ENCODE data around the gene EXOSC6. TPM values are rescaled to one million over a fixed set of nuclear protein-coding genes. Genes with fewer than 3 reads are reported as not detected.
"Not testable (repeated sequence)": the region's sequence is repeated elsewhere in the genome, so short reads cannot be mapped to it uniquely, and the experiment has no call there.

EXOSC6 gene
- total RNA-seq, 1 donor from 2014 or later: 41.6 TPM

DNA sequence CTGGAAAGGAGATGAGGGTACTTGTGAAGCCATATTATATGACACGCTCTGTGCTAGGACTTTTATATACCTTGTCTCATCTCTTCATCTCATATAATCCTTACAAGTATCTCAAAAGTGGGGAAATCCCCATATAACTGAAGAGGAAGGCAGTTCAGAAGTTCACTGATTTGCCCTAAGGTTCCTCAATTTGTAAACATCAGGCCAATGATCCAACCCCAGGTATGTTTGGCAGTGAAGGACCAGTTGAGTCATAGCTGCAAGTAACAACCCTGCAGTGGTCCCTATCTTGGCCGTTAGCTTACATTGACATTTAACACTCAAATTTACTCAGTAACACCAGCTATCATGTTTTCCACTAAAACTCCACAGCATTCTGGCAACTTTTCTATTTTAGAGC lies 33.2 kb downstream of the EXOSC6 start:
- H3K27me3 Mint-ChIP-seq (ENCODE audit: low read depth); DNase-seq (ENCODE audit: low read depth, low spot score); H3K9me3 Mint-ChIP-seq; H3K27ac Mint-ChIP-seq (ENCODE audit: unreplicated experiment); H3K36me3 Mint-ChIP-seq (ENCODE audit: low read depth); H3K4me3 Mint-ChIP-seq; H3K4me1 Mint-ChIP-seq: not testable (repeated sequence)

DNA sequence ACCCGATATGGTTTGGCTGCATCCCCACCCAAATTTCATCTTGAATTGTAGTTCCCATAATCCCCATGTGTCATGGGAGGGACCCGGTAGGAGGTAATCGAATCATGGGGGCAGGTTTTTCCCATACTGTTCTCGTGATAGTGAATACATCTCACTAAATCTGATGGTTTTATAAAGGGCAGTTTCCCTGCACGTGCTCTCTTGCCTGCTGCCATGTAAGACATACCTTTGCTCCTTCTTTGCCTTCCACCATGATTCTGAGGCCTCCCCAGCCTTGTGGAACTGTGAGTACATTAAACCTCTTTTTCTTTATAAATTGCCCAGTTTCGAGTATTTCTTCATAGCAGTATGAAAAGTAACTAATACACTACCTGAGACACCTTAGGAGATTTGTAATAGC lies 45.4 kb downstream of the EXOSC6 start:
- peaks cover 25% of the 10 kb centered on the region for H3K36me3 Mint-ChIP-seq (ENCODE audit: low read depth)
- DNase-seq (ENCODE audit: low read depth, low spot score); H3K27me3 Mint-ChIP-seq (ENCODE audit: low read depth); H3K9me3 Mint-ChIP-seq; H3K27ac Mint-ChIP-seq (ENCODE audit: unreplicated experiment); H3K4me3 Mint-ChIP-seq; H3K4me1 Mint-ChIP-seq: not testable (repeated sequence)

DNA sequence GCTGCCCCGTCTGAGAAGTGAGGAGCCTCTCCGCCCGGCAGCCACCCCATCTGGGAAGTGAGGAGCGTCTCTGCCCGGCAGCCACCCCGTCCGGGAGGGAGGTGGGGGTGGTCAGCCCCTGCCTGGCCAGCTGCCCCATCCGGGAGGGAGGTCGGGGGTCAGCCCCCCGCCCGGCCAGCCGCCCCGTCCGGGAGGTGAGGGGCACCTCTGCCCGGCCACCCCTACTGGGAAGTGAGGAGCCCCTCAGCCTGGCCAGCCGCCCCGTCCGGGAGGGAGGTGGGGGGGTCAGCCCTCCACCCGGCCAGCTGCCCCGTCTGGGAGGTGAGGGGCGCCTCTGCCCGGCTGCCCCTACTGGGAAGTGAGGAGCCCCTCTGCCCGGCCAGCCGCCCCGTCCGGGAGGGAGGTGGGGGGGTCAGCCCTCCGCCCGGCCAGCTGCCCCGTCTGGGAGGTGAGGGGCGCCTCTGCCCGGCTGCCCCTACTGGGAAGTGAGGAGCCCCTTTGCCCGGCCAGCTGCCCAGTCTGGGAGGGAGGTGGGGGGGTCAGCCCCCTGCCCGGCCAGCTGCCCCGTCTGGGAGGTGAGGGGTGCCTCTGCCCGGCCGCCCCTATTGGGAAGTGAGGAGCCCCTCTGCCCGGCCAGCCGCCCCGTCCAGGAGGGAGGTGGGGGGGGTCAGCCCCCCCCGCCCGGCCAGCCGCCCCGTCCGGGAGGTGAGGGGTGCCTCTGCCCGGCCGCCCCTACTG lies 46.9 kb downstream of the EXOSC6 start:
- H3K27me3 Mint-ChIP-seq (ENCODE audit: low read depth); H3K9me3 Mint-ChIP-seq; H3K4me3 Mint-ChIP-seq; H3K27ac Mint-ChIP-seq (ENCODE audit: unreplicated experiment); H3K4me1 Mint-ChIP-seq; DNase-seq (ENCODE audit: low read depth, low spot score): not testable (repeated sequence)
- peaks cover 20% of the 10 kb centered on the region for H3K36me3 Mint-ChIP-seq (ENCODE audit: low read depth)

DNA sequence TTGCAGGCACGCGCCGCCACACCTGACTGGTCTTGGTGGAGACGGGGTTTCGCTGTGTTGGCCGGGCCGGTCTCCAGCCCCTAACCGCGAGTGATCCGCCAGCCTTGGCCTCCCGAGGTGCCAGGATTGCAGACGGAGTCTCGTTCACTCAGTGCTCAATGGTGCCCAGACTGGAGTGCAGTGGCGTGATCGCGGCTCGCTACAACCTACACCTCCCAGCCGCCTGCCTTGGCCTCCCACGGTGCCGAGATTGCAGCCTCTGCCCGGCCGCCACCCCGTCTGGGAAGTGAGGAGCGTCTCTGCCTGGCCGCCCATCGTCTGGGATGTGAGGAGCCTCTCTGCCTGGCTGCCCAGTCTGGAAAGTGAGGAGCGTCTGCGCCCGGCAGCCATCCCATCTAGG lies 47.7 kb downstream of the EXOSC6 start:
- H3K36me3 Mint-ChIP-seq (ENCODE audit: low read depth): peaks cover 16% of the 10 kb centered on the region
- H3K4me3 Mint-ChIP-seq; H3K9me3 Mint-ChIP-seq; H3K27me3 Mint-ChIP-seq (ENCODE audit: low read depth); H3K27ac Mint-ChIP-seq (ENCODE audit: unreplicated experiment); H3K4me1 Mint-ChIP-seq; DNase-seq (ENCODE audit: low read depth, low spot score): not testable (repeated sequence)

DNA sequence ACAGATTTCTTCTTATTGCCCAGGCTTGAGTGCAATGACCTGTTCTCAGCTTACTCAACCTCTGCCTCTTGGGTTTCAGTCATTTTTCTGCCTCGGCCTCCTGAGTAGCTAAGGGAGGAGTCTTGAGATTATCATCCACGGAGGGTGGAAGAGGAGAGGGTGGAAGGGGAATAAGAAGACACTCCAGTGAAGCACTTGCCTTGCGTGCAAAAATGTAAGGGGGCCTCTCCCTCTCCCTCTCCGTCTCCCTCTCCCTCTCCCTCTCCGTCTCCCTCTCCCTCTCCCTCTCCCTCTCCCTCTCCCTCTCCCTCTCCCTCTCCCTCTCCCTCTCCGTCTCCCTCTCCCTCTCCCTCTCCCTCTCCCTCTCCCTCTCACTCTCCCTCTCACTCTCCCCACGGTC lies 48.2 kb downstream of the EXOSC6 start:
- H3K27me3 Mint-ChIP-seq (ENCODE audit: low read depth); H3K27ac Mint-ChIP-seq (ENCODE audit: unreplicated experiment); DNase-seq (ENCODE audit: low read depth, low spot score); H3K4me1 Mint-ChIP-seq; H3K4me3 Mint-ChIP-seq; H3K9me3 Mint-ChIP-seq: not testable (repeated sequence)
- peaks cover 16% of the 10 kb centered on the region for H3K36me3 Mint-ChIP-seq (ENCODE audit: low read depth)

DNA sequence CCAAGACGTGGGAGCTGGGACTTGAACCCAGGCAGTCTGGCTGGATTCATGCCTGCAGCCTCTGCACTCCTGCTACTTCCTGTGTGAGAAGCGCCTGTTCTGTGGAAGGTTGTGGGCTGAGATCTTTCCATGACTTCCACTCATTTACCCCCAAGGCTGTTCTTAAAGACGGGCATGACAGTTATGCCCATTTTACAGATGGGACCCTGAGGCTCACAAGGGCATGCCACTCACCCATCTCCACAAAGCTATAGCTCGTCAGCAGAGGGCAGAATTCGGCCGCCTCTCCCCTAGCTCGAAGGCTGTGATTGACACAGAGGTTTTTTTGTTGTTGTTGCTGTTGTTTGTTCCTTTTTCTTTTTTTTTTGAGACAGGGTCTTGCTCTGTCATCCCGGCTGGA lies 51.7 kb downstream of the EXOSC6 start:
- H3K9me3 Mint-ChIP-seq; H3K27ac Mint-ChIP-seq (ENCODE audit: unreplicated experiment); H3K4me1 Mint-ChIP-seq; H3K4me3 Mint-ChIP-seq; H3K27me3 Mint-ChIP-seq (ENCODE audit: low read depth); DNase-seq (ENCODE audit: low read depth, low spot score); H3K36me3 Mint-ChIP-seq (ENCODE audit: low read depth): not testable (repeated sequence)

DNA sequence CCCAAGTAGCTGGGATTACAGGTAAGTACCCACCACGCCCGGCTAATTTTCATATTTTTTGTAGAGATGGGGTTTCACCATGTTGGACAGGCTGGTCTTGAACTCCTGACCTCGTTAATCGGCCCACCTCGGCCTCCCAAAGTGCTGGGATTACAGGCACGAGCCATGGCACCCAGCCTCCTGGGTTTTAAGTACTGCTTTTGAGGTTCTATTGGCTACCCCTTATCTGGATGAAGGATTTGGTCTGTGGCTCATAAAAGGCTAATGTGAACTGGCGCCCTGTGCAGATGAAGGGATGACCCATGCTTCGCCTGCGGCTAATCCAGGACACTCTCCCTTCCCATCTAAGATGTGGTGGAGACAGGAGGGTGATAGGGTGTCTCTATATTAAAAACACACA lies 52.6 kb downstream of the EXOSC6 start:
- not testable (repeated sequence) for DNase-seq (ENCODE audit: low read depth, low spot score); H3K27me3 Mint-ChIP-seq (ENCODE audit: low read depth); H3K4me1 Mint-ChIP-seq; H3K36me3 Mint-ChIP-seq (ENCODE audit: low read depth); H3K9me3 Mint-ChIP-seq; H3K27ac Mint-ChIP-seq (ENCODE audit: unreplicated experiment); H3K4me3 Mint-ChIP-seq

DNA sequence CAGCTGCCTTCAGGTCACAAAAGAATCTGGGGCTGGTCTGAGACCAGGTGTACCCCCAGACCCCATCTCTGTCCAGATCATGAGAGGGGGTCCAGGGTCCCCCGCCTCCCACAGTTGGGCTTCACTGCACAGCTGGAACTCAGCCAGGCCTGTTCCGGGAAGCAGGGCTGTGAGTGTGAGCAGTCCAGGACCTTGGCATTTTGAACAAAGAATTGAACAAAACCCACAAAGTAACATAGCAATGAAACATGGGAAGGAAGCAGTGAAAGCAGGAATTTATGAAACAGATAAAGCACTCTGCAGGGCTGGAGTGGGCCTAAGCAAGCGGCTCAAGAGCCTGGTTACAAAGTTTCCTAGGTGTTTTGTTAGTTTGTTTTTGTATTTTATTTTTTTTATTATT lies 53.1 kb downstream of the EXOSC6 start:
- H3K27ac Mint-ChIP-seq (ENCODE audit: unreplicated experiment); DNase-seq (ENCODE audit: low read depth, low spot score); H3K4me3 Mint-ChIP-seq: not testable (repeated sequence)

DNA sequence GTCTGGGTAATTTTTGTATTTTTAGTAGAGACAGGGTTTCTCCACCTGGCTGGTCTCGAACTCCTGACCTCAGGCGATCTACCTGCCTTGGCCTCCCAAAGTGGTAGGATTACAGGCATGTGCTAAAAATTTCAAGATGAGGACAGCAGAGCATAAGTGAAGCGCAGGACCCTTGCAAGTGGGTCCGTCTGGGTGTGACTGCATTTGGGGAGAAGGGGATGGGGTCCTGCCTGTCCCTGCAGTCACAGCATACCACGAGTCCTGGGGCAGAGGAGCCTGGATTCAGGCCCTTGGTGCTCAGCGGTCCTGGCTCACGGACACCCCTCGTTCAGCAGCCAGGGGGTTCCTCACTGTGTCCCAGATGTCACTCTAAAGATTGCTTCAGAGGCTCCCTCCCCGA lies 53.5 kb downstream of the EXOSC6 start:
- H3K9me3 Mint-ChIP-seq; H3K4me1 Mint-ChIP-seq; H3K27ac Mint-ChIP-seq (ENCODE audit: unreplicated experiment); H3K4me3 Mint-ChIP-seq; H3K27me3 Mint-ChIP-seq (ENCODE audit: low read depth); H3K36me3 Mint-ChIP-seq (ENCODE audit: low read depth); DNase-seq (ENCODE audit: low read depth, low spot score): not testable (repeated sequence)

More for the DNA sequence above, 53.1 kb downstream of the EXOSC6 start:
- not testable (repeated sequence) for H3K36me3 Mint-ChIP-seq (ENCODE audit: low read depth); H3K9me3 Mint-ChIP-seq; H3K27me3 Mint-ChIP-seq (ENCODE audit: low read depth); H3K4me1 Mint-ChIP-seq

DNA sequence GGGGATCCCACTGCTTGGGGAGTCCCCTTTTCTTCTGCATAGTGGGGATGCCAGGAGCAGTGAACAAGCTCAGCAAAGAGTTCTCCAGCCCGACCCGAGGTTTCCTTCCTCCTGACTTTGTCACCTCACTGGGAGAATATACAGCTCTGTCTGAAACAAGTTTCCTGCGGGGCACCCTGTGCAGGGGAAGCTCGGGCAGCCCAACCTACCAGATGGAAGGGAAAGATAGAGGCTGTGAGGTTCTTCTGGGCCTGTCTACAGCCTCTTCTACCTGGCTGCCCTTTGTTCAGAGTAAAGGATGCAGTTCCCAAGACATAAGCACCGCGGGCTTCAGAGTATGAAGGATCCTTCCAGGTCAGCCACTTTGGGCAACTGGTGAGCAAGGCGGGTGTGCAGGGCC lies 54.1 kb downstream of the EXOSC6 start:
- H3K27ac Mint-ChIP-seq (ENCODE audit: unreplicated experiment); DNase-seq (ENCODE audit: low read depth, low spot score); H3K36me3 Mint-ChIP-seq (ENCODE audit: low read depth): not testable (repeated sequence)

More for the DNA sequence above, 54.1 kb downstream of the EXOSC6 start:
- not testable (repeated sequence) for H3K4me3 Mint-ChIP-seq; H3K4me1 Mint-ChIP-seq; H3K27me3 Mint-ChIP-seq (ENCODE audit: low read depth); H3K9me3 Mint-ChIP-seq

Other genes starting within 250 kb of the EXOSC6 start
- 24.0 and 25.8 TPM in 2 replicates for gene PDPR, start 137.6 kb downstream of the EXOSC6 start, total RNA-seq
- 0.73 and 1.0 TPM in 2 replicates for gene CLEC18C, start 78.2 kb downstream of the EXOSC6 start, total RNA-seq
- 128 and 129 TPM in 2 replicates for gene AARS1, start 37.6 kb upstream of the EXOSC6 start, total RNA-seq
- 39.7 and 45.2 TPM in 2 replicates for gene DDX19B, start 47.2 kb upstream of the EXOSC6 start, total RNA-seq
- gene DDX19A, start 95.0 kb upstream of the EXOSC6 start, total RNA-seq: 55.2 and 61.8 TPM in 2 replicates
- 37.5 and 41.8 TPM in 2 replicates for gene ST3GAL2, start 187.2 kb upstream of the EXOSC6 start, total RNA-seq
- gene FCSK, start 202.7 kb upstream of the EXOSC6 start, total RNA-seq: 14.8 and 15.2 TPM in 2 replicates